ENCODE results near the gene ABI2. TPM values are rescaled to one million over a fixed set of nuclear protein-coding genes. Genes with fewer than 3 reads are reported as not detected.

The ABI2 gene
- total and polyA plus RNA-seq, 2 experiments from 2014 or later = 49.8 to 76.8 TPM

DNA sequence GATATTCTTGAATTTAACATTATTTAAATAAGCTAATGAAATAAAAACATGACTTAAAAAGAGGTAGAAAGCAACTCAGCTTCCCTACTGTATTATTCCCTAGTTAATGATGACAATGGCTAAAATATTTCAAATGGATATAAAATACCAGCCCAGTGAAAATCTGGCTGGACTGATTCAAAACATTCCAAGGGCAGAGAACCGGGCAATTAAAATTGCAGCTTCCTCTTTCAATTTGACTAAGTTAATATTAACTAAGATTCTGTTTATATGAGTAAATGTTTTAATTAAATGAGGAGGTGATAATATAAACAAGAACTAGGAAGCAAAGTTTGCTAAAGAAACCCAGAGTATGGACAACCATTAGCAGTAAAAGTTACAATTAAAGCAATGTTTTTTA, 141.4 kb downstream of the ABI2 start:
- DNase-seq (ENCODE audit: low read depth in 1 of 2, low spot score in 1 of 2) = no peak
- no peak overlapping the region for H3K27ac ChIP-seq
- TF ChIP-seq, protein P1, sequence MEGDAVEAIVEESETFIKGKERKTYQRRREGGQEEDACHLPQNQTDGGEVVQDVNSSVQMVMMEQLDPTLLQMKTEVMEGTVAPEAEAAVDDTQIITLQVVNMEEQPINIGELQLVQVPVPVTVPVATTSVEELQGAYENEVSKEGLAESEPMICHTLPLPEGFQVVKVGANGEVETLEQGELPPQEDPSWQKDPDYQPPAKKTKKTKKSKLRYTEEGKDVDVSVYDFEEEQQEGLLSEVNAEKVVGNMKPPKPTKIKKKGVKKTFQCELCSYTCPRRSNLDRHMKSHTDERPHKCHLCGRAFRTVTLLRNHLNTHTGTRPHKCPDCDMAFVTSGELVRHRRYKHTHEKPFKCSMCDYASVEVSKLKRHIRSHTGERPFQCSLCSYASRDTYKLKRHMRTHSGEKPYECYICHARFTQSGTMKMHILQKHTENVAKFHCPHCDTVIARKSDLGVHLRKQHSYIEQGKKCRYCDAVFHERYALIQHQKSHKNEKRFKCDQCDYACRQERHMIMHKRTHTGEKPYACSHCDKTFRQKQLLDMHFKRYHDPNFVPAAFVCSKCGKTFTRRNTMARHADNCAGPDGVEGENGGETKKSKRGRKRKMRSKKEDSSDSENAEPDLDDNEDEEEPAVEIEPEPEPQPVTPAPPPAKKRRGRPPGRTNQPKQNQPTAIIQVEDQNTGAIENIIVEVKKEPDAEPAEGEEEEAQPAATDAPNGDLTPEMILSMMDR (IDR thresholded peaks at IDR 0.05; ENCODE audit: low read depth, low read length) = no peak

DNA sequence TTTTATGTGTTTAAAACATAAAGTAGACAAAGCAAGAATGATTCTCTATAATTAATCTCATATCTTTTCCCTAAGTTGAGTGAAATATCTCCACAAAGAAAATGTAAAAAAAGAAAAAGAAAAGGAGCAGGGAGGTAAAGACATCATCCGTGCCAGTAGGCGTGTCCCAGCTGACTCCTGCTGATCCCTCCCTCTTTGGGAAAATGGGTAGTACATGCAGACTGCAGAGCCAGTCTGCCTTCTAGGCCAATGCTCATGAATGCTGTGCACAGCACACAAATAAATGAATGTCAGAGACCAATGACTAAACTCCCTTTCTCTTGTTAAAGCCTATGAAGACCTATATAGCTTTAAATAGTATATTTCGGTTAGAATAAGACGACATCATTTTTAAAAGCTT, 142.2 kb downstream of the ABI2 start:
- Histone ChIP-seq H3K4me3 (no peak overlapping the region), H3K27me3 (no peaks in the 10 kb centered on the region), H3K4me1 (ENCODE audit: low read depth) (no peaks in the 10 kb centered on the region), H3K27ac (no peak overlapping the region), H3K9me3 (ENCODE audit: low read depth) (no peaks in the 10 kb centered on the region), H3K36me3 (no peaks in the 10 kb centered on the region)
- TF ChIP-seq, protein P1 (IDR thresholded peaks at IDR 0.05; ENCODE audit: low read depth, low read length) = no peak
- DNase-seq (ENCODE audit: low read depth in 1 of 2, low spot score in 1 of 2) = no peak

More for the DNA sequence above, 141.4 kb downstream of the ABI2 start:
- Histone ChIP-seq H3K9me3 (ENCODE audit: low read depth) (no peaks in the 10 kb centered on the region), H3K4me3 (no peak overlapping the region), H3K4me1 (ENCODE audit: low read depth) (no peaks in the 10 kb centered on the region), H3K27me3 (no peaks in the 10 kb centered on the region), H3K36me3 (peaks cover 4% of the 10 kb centered on the region)

DNA sequence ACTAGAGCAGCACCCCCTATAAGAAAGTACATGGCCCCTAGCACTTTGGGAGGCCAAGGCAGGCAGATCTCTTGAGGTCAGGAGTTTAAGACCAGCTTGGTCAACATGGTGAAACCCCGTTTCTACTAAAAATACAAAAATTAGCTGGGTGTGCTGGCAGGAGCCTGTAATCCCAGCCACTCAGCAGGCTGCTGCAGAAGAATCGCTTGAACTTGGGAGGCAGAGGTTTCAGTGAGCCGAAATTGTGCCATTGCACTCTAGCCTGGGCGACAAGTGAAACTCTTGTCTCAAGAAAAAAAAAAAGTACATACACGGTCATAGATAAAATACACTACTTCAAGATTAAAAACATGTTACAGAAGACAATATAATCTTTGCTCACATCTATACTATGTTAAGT, 143.1 kb downstream of the ABI2 start:
- Histone ChIP-seq H3K27me3 (no peaks in the 10 kb centered on the region), H3K36me3 (no peaks in the 10 kb centered on the region), H3K27ac (no peak overlapping the region), H3K4me1 (ENCODE audit: low read depth) (no peaks in the 10 kb centered on the region), H3K4me3 (no peak overlapping the region), H3K9me3 (ENCODE audit: low read depth) (no peaks in the 10 kb centered on the region)
- TF ChIP-seq, protein P1 (IDR thresholded peaks at IDR 0.05; ENCODE audit: low read depth, low read length) = no peak
- DNase-seq (ENCODE audit: low read depth in 1 of 2, low spot score in 1 of 2) = no peak

DNA sequence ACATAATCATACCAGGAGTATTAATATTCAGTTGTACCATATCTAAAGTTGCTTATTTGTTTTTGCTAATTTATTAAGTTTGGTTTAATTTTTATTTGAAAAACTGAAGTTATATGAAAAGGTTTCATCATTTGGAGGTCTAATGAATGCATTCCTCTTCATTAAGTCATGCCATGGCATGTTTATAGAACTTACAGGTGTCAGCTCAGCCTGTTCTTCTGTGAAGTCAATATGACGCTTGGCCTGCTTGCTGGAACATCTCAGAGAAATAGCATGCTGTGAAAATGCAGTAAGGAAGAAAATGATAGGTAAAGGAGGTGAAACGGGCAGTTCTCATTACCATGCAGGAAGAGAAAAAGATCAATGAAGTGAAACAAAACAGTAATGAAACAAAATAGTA, 148.7 kb downstream of the ABI2 start:
- Histone ChIP-seq H3K36me3 (no peaks in the 10 kb centered on the region), H3K4me3 (no peak overlapping the region), H3K9me3 (ENCODE audit: low read depth) (no peaks in the 10 kb centered on the region), H3K4me1 (ENCODE audit: low read depth) (no peaks in the 10 kb centered on the region), H3K27me3 (no peaks in the 10 kb centered on the region), H3K27ac (no peak overlapping the region)
- no peak for DNase-seq (ENCODE audit: low read depth in 1 of 2, low spot score in 1 of 2)
- TF ChIP-seq, protein P1 (IDR thresholded peaks at IDR 0.05; ENCODE audit: low read depth, low read length) = no peak

DNA sequence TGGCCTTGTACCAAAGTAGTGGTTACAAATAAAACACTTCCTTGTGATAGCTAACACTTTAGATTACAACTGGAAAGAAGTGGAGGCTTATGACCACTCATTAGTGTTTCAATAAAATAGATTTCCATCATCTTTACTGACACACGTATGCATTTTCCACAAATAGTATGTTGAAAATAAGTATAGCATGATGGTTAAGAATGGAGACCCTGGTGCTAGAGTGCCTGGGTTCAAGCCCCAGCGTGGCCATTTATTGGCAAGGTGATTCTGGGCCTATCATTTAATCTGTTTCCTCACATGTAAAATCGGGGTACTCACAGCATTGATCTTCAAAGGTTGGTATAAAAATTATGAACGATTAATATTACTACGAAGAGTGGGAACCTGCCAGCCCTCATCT, 152.4 kb downstream of the ABI2 start:
- H3K27ac ChIP-seq = no peak overlapping the region
- TF ChIP-seq, protein P1 (IDR thresholded peaks at IDR 0.05; ENCODE audit: low read depth, low read length) = no peak
- H3K9me3 ChIP-seq (ENCODE audit: low read depth) = no peaks in the 10 kb centered on the region
- DNase-seq (ENCODE audit: low read depth in 1 of 2, low spot score in 1 of 2) = no peak
- no peaks in the 10 kb centered on the region for H3K27me3 ChIP-seq
- no peaks in the 10 kb centered on the region for H3K4me1 ChIP-seq (ENCODE audit: low read depth)
- H3K4me3 ChIP-seq = no peak overlapping the region
- H3K36me3 ChIP-seq = no peaks in the 10 kb centered on the region

Measured in cardiac muscle cell (in vitro differentiated cells and primary cell).